Dorsolateral prefrontal cortex (tissue), 118 donors: Measurements from ENCODE around the gene OBP2B. TPM values are rescaled to one million over a fixed set of nuclear protein-coding genes. Genes with fewer than 3 reads are reported as not detected.

Experiments used
- total RNA-seq, 120 experiments: library from RNA; stranded (reverse); gene quantifications; one replicate each; pipeline versions ENCODE4 v1.2.3 to v1.2.4, GENCODE V29; 2022

OBP2B gene
- total RNA-seq, 120 experiments from 2014 or later = not detected

Other genes starting within 250 kb of the OBP2B start
- gene GFI1B, start 230.6 kb downstream of the OBP2B start, total RNA-seq = 1 to 10 TPM in 1 of 120 experiments, under 1 TPM in 32, not detected in 87; 0.14 to 1.6 (median 0.30) TPM
- 10 to 100 TPM; 37.5 to 98.9 (median 61.0) TPM for gene GTF3C5, start 178.3 kb downstream of the OBP2B start, total RNA-seq
- 1 to 10 TPM in 107 of 120 experiments, under 1 TPM in 13; 0.64 to 7.6 (median 2.1) TPM for gene CEL, start 147.3 kb downstream of the OBP2B start, total RNA-seq
- 100 to 1,000 TPM in 109 of 120 experiments, 10 to 100 TPM in 11; 72.2 to 415 (median 142) TPM for gene RALGDS, start 88.0 kb downstream of the OBP2B start, total RNA-seq
- 10 to 100 TPM in 109 of 120 experiments, 1 to 10 TPM in 11; 5.8 to 27.4 (median 13.8) TPM for gene GBGT1, start 45.3 kb downstream of the OBP2B start, total RNA-seq
- gene ABO, start 66.0 kb upstream of the OBP2B start, total RNA-seq = 1 to 10 TPM in 96 of 120 experiments, under 1 TPM in 24; 0.37 to 5.1 (median 1.5) TPM
- 10 to 100 TPM; 13.7 to 27.8 (median 19.2) TPM for gene SURF6, start 126.9 kb upstream of the OBP2B start, total RNA-seq
- 10 to 100 TPM; 19.2 to 41.3 (median 30.0) TPM for gene MED22, start 138.9 kb upstream of the OBP2B start, total RNA-seq
- gene RPL7A, start 139.0 kb upstream of the OBP2B start, total RNA-seq = 100 to 1,000 TPM; 512 to 837 (median 653) TPM
- gene SURF1, start 147.2 kb upstream of the OBP2B start, total RNA-seq = 10 to 100 TPM; 23.9 to 64.2 (median 39.4) TPM
- 10 to 100 TPM; 16.6 to 42.3 (median 26.4) TPM for gene SURF2, start 147.3 kb upstream of the OBP2B start, total RNA-seq
- gene SURF4, start 166.8 kb upstream of the OBP2B start, total RNA-seq = 10 to 100 TPM; 55.4 to 99.4 (median 69.8) TPM
- gene STKLD1, start 167.1 kb upstream of the OBP2B start, total RNA-seq = 1 to 10 TPM; 1.6 to 9.9 (median 5.2) TPM
- 10 to 100 TPM; 13.3 to 35.7 (median 24.4) TPM for gene REXO4, start 208.8 kb upstream of the OBP2B start, total RNA-seq
- gene ADAMTS13, start 213.1 kb upstream of the OBP2B start, total RNA-seq = 10 to 100 TPM in 115 of 120 experiments, 1 to 10 TPM in 5; 8.5 to 24.8 (median 14.6) TPM